Measurements from ENCODE around the gene RABGAP1L. TPM values are rescaled to one million over a fixed set of nuclear protein-coding genes. Genes with fewer than 3 reads are reported as not detected.

The RABGAP1L gene
- polyA plus RNA-seq, 3 donors = 35.2 to 75.3 (median 63.3) TPM

DNA sequence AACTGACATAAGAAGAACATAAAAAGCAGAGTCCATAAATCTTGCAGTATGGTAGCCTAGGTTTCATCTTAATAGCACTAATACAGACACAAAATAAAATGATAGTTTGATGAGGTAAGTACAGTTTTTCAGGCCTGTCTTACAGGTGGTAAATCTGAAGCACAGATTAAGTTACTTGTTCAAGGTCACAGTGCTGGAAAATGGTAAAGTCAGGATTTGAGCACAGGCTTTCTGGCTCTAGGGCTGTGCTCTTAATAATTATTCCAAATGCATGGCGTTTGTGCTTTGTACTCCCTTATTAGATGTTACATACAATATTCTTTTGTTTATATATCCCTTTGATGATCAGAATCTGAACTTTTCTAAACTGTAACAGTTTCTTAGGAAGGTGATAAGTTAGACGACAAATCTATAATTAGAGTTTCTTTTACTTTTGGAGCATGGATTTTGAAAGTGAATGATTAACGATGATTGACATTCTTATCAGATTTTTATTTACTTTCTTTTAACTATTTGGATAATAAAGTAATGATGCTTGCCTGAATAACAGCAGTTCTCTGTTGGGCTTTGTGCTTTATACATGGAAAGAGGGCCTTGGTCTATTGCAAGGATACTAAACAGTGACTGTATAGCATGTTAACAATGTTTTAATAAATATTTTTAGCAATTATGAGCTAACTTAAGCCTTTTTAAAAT is 738.9 kb downstream of the RABGAP1L start:
- Mint-ChIP-seq H3K4me3 (no peak overlapping the region), H3K27me3 (ENCODE audit: low read depth in 3 of 3) (peaks cover 0 to 2% (median 0%) of the 10 kb centered on the region in 3 donors), H3K36me3 (peaks cover 16 to 23% of the 10 kb centered on the region in 2 donors), H3K27ac (no peak overlapping the region), H3K4me1 (peaks cover 2% of the 10 kb centered on the region), H3K9me3 (peaks cover 7 to 20% (median 14%) of the 10 kb centered on the region in 7 donors)
- Histone ChIP-seq H3K36me3 (replicated peaks in 1 of 2; ENCODE audit: control insufficient read depth in 1 of 2, insufficient read depth in 2 of 2, low read length in 2 of 2) (peaks cover 2 to 26% of the 10 kb centered on the region in 2 donors), H3K79me2 (ENCODE audit: insufficient read depth, low read length) (no peaks in the 10 kb centered on the region), H4K20me1 (ENCODE audit: insufficient read depth, low read length) (no peaks in the 10 kb centered on the region), H3K4me2 (replicated peaks; ENCODE audit: extremely low read depth, low read length, poor library complexity, severe bottlenecking) (no peak overlapping the region), H3K9ac (ENCODE audit: insufficient read depth, low read length, poor library complexity, severe bottlenecking) (no peak overlapping the region), H3K4me1 (ENCODE audit: control insufficient read depth in 1 of 2, insufficient read depth in 2 of 2, low read length in 2 of 2) (no peaks in the 10 kb centered on the region), H2AFZ (ENCODE audit: insufficient read depth, low read depth, low read length, poor library complexity, severe bottlenecking) (no peak overlapping the region), H3K4me3 (replicated peaks in 1 of 3; ENCODE audit: low read depth in 2 of 3, low read length in 3 of 3) (no peak overlapping the region), H3K9me3 (replicated peaks in 1 of 2; ENCODE audit: control insufficient read depth in 1 of 2, insufficient read depth in 1 of 2, low read length in 2 of 2) (peaks cover 15 to 22% of the 10 kb centered on the region in 2 donors), H3K27ac (ENCODE audit: low read depth in 1 of 2, low read length in 2 of 2) (no peak overlapping the region), H3K27me3 (ENCODE audit: control insufficient read depth in 2 of 2, insufficient read depth in 2 of 2, low read length in 2 of 2) (no peaks in the 10 kb centered on the region)
- intact Hi-C loops (cut with micrococcal nuclease) = loop anchor here in 1 of 2 donors (5.0 kb wide), 1 partner anchor 34 kb away; no protein-coding TSS in a partner anchor
- no peak for DNase-seq
- no CpG with 5 or more reads among the region's 3 CpGs for WGBS (ENCODE audit: insufficient coverage)
- TF ChIP-seq, protein P1, sequence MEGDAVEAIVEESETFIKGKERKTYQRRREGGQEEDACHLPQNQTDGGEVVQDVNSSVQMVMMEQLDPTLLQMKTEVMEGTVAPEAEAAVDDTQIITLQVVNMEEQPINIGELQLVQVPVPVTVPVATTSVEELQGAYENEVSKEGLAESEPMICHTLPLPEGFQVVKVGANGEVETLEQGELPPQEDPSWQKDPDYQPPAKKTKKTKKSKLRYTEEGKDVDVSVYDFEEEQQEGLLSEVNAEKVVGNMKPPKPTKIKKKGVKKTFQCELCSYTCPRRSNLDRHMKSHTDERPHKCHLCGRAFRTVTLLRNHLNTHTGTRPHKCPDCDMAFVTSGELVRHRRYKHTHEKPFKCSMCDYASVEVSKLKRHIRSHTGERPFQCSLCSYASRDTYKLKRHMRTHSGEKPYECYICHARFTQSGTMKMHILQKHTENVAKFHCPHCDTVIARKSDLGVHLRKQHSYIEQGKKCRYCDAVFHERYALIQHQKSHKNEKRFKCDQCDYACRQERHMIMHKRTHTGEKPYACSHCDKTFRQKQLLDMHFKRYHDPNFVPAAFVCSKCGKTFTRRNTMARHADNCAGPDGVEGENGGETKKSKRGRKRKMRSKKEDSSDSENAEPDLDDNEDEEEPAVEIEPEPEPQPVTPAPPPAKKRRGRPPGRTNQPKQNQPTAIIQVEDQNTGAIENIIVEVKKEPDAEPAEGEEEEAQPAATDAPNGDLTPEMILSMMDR (IDR thresholded peaks at IDR 0.05) = no peak

GRCh38 chr1:174900317-174900716 is 741.0 kb downstream of the RABGAP1L start:
- no peak overlapping the region for H3K4me2 ChIP-seq (replicated peaks; ENCODE audit: extremely low read depth, low read length, poor library complexity, severe bottlenecking)
- WGBS (ENCODE audit: insufficient coverage) = 69% methylated on average over 2 of the region's 3 CpGs
- H3K4me3 ChIP-seq (replicated peaks in 1 of 3; ENCODE audit: low read depth in 2 of 3, low read length in 3 of 3) = no peak overlapping the region
- Mint-ChIP-seq H3K9me3 (peaks cover 11 to 25% (median 18%) of the 10 kb centered on the region in 7 donors), H3K27me3 (ENCODE audit: low read depth in 3 of 3) (peaks cover 0 to 2% (median 0%) of the 10 kb centered on the region in 3 donors), H3K4me1 (no peaks in the 10 kb centered on the region), H3K4me3 (no peak overlapping the region), H3K27ac (no peak overlapping the region), H3K36me3 (peaks cover 18 to 28% of the 10 kb centered on the region in 2 donors)
- H2AFZ ChIP-seq (ENCODE audit: insufficient read depth, low read depth, low read length, poor library complexity, severe bottlenecking) = no peak overlapping the region
- intact Hi-C loops (cut with micrococcal nuclease) = no loop called here
- H3K9me3 ChIP-seq (replicated peaks in 1 of 2; ENCODE audit: control insufficient read depth in 1 of 2, insufficient read depth in 1 of 2, low read length in 2 of 2) = peaks cover 20 to 22% of the 10 kb centered on the region in 2 donors
- no peaks in the 10 kb centered on the region for H3K27me3 ChIP-seq (ENCODE audit: control insufficient read depth in 2 of 2, insufficient read depth in 2 of 2, low read length in 2 of 2)
- no peaks in the 10 kb centered on the region for H4K20me1 ChIP-seq (ENCODE audit: insufficient read depth, low read length)
- DNase-seq = no peak
- H3K79me2 ChIP-seq (ENCODE audit: insufficient read depth, low read length) = no peaks in the 10 kb centered on the region
- H3K9ac ChIP-seq (ENCODE audit: insufficient read depth, low read length, poor library complexity, severe bottlenecking) = no peak overlapping the region
- TF ChIP-seq, protein P1 (IDR thresholded peaks at IDR 0.05) = no peak
- H3K36me3 ChIP-seq (replicated peaks in 1 of 2; ENCODE audit: control insufficient read depth in 1 of 2, insufficient read depth in 2 of 2, low read length in 2 of 2) = peaks cover 2 to 26% of the 10 kb centered on the region in 2 donors
- no peaks in the 10 kb centered on the region for H3K4me1 ChIP-seq (ENCODE audit: control insufficient read depth in 1 of 2, insufficient read depth in 2 of 2, low read length in 2 of 2)
- H3K27ac ChIP-seq (ENCODE audit: low read depth in 1 of 2, low read length in 2 of 2) = no peak overlapping the region

All from CD14-positive monocyte (primary cell).